OCI-LY3 (cell line): ENCODE data around the gene FRMPD2.
A peak's percentile ranks its signal among the peaks of the same experiment; 100 is the strongest.

Experiments
- H2AFZ ChIP-seq: fragments of 200-600, 300-600 bp; shearing (Covaris generic); 2 replicates; pipeline ENCODE4 v1.6.0; 2014; ENCODE audit warnings: antibody characterized with exemption, low read depth, low read length
- H3K27ac ChIP-seq: fragments of 200-600, 300-600 bp; sonication (generic); 2 replicates; pipeline ENCODE4 v1.5.1; 2014; ENCODE audit warnings: mild to moderate bottlenecking, low read length, moderate library complexity, mixed read lengths
- H3K27me3 ChIP-seq: fragments of 200-600, 300-600 bp; sonication (generic); 2 replicates; pipeline ENCODE4 v1.6.1; 2014; ENCODE audit warnings: low read depth, low read length, mixed read lengths
- H3K36me3 ChIP-seq: fragments of 200-600, 300-600 bp; sonication (generic); replicated peaks from 2 replicates; pipeline ENCODE3; 2014; ENCODE audit warnings: low read depth, low read length, mixed read lengths
- H3K4me1 ChIP-seq: fragments of 300-600, 200-600 bp; sonication (generic); 2 replicates; pipeline ENCODE4 v1.6.1; 2014; ENCODE audit warnings: low read length, mixed read lengths
- H3K4me2 ChIP-seq: fragments of 200-600, 300-600 bp; sonication (generic); 2 replicates; pipeline ENCODE4 v1.6.1; 2014; ENCODE audit warnings: low read length, mixed read lengths
- H3K4me3 ChIP-seq: fragments of 300-600, 200-600 bp; sonication (generic); 2 replicates; pipeline ENCODE4 v1.5.1; 2014; ENCODE audit warnings: antibody characterized with exemption, mild to moderate bottlenecking, low read length, moderate library complexity
- H3K79me2 ChIP-seq: fragments of 300-600, 200-600 bp; shearing (Covaris generic); 2 replicates; pipeline ENCODE4 v1.6.1; 2014; ENCODE audit warnings: mild to moderate bottlenecking, low read length, mixed read lengths
- H3K9ac ChIP-seq: fragments of 300-600, 200-600 bp; shearing (Covaris generic); 2 replicates; pipeline ENCODE4 v1.6.0; 2014; ENCODE audit warnings: mild to moderate bottlenecking, low read length, moderate library complexity
- H3K9me3 ChIP-seq: fragments of 200-600, 300-600 bp; shearing (Covaris generic); 2 replicates; pipeline ENCODE4 v1.6.1; 2014; ENCODE audit warnings: low read length, mixed read lengths; ENCODE audit not compliant: insufficient read depth
- H4K20me1 ChIP-seq: fragments of 200-600, 300-600 bp; sonication (generic); 2 replicates; pipeline ENCODE4 v1.6.1; 2016; ENCODE audit warnings: low read length, mixed read lengths; ENCODE audit not compliant: insufficient read depth
- EZH2phosphoT487 ChIP-seq: fragments of 200-600 bp; shearing (Covaris generic); IDR thresholded peaks from 2 replicates; pipeline ENCODE4 v1.6.1; 2018; ENCODE audit warnings: antibody characterized with exemption, mixed run types, low read depth
- TF ChIP-seq, protein P1 (sequence below): fragments of 200-600, 300-600 bp; sonication (generic); IDR thresholded peaks from 2 replicates; pipeline ENCODE4 v1.5.1; 2014; ENCODE audit warnings: antibody characterized with exemption, low read length, low read depth

The FRMPD2 gene

DNA sequence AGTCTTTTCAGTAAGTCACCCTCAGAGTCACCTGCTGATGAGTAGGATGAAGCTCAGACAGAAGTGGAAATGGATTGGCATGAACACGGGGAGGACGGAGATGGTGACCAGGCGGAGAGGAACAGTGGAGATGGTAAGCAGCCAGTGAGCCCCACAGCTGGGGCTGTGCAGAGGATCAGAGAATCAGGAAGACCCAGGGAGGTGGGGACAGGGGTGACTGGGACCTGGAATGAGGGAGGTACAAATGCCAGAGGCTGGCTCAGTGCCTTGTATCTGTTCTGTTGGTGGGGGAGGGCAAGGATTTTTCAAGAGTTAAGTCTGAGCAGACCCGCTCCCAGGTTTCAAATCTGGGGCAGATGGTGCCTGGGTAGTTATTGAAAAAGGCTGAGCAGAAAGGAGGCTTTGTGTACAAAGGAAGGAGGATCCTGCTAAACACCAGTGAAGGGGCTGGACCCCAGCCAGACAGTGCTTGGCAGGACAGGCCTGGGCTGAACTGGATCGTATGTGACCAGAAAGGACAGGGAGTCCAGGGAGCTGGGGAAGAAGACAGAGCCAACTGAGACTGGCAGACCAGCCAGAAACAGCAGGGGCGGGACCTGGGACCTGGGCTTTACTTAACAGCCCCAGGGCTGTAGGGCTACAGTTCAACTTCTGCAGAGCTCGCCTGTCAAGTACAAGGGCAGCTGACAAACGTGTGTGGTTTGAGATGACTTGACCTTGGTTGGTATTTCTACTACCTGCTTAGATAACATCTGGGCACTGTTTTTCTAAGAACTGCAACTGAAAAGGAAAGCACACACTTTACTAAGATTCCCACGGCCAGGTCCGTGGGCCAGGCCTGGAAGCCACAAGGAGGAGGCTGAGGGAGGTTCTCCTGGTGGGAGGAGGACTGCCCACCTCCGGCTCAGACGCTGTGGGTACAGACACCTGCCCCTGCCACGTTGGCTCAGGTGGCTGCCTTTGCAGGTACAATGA, 13.2 kb upstream of the FRMPD2 start:
- TF ChIP-seq, protein P1, sequence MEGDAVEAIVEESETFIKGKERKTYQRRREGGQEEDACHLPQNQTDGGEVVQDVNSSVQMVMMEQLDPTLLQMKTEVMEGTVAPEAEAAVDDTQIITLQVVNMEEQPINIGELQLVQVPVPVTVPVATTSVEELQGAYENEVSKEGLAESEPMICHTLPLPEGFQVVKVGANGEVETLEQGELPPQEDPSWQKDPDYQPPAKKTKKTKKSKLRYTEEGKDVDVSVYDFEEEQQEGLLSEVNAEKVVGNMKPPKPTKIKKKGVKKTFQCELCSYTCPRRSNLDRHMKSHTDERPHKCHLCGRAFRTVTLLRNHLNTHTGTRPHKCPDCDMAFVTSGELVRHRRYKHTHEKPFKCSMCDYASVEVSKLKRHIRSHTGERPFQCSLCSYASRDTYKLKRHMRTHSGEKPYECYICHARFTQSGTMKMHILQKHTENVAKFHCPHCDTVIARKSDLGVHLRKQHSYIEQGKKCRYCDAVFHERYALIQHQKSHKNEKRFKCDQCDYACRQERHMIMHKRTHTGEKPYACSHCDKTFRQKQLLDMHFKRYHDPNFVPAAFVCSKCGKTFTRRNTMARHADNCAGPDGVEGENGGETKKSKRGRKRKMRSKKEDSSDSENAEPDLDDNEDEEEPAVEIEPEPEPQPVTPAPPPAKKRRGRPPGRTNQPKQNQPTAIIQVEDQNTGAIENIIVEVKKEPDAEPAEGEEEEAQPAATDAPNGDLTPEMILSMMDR, result no peak
- no peak for TF ChIP-seq EZH2phosphoT487

GRCh38 chr10:48286356-48286755, 11.9 kb upstream of the FRMPD2 start:
- TF ChIP-seq, protein P1, result no peak
- no peak for TF ChIP-seq EZH2phosphoT487
- H3K4me3 ChIP-seq, result no peak overlapping the region
- H3K9me3 ChIP-seq, result peaks cover 14% of the 10 kb centered on the region; the same call in 1 of the 2 replicates
- no peak overlapping the region for H2AFZ ChIP-seq
- peaks cover 63% of the 10 kb centered on the region for H3K4me1 ChIP-seq
- H3K4me2 ChIP-seq, result no peak overlapping the region
- no peaks in the 10 kb centered on the region for H4K20me1 ChIP-seq
- no peak overlapping the region for H3K9ac ChIP-seq
- peaks cover 24% of the 10 kb centered on the region for H3K36me3 ChIP-seq
- H3K27ac ChIP-seq, result no peak overlapping the region
- H3K79me2 ChIP-seq, result no peaks in the 10 kb centered on the region
- H3K27me3 ChIP-seq, result no peaks in the 10 kb centered on the region

More for the DNA sequence above, 13.2 kb upstream of the FRMPD2 start:
- H3K79me2 ChIP-seq, result no peaks in the 10 kb centered on the region
- peaks cover 8% of the 10 kb centered on the region; the same call in 1 of the 2 replicates for H3K9me3 ChIP-seq
- no peaks in the 10 kb centered on the region for H3K27me3 ChIP-seq
- H3K4me1 ChIP-seq, result peaks cover 56% of the 10 kb centered on the region
- H3K9ac ChIP-seq, result 0 out of 2 replicates have a peak overlapping the region, but pooled peaks have one; percentile 11
- H3K4me2 ChIP-seq, result peak overlapping the region; percentile 15; the same call in 1 of the 2 replicates
- peaks cover 21% of the 10 kb centered on the region for H3K36me3 ChIP-seq
- no peaks in the 10 kb centered on the region for H4K20me1 ChIP-seq
- no peak overlapping the region for H3K27ac ChIP-seq
- no peak overlapping the region for H3K4me3 ChIP-seq
- H2AFZ ChIP-seq, result peak overlapping the region; percentile 76

DNA sequence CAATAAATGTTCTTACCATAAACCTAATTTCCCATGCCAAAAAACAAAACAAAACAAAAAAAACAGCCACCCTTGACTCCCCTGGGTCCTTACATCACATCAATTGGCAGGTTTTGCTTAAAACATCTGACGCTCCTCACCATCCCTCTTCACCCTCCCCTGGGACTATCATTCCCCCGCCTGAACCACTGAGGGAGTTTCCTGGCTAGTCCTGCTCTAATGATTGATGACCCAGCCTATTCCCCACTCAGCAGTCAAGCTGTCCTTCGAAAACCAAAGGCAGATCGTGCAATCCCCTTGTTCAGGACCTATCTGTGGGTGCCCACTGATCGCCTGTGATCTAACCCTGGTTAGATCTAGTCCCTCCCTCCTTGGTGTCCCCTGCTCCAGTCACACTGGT, 11.2 kb upstream of the FRMPD2 start:
- H3K79me2 ChIP-seq, result no peaks in the 10 kb centered on the region
- no peak overlapping the region for H3K9ac ChIP-seq
- H3K27me3 ChIP-seq, result no peaks in the 10 kb centered on the region
- H3K4me1 ChIP-seq, result peaks cover 60% of the 10 kb centered on the region
- no peaks in the 10 kb centered on the region for H4K20me1 ChIP-seq
- no peak overlapping the region for H3K4me3 ChIP-seq
- H3K36me3 ChIP-seq, result peaks cover 24% of the 10 kb centered on the region
- H3K9me3 ChIP-seq, result peaks cover 14% of the 10 kb centered on the region; the same call in 1 of the 2 replicates
- no peak for TF ChIP-seq EZH2phosphoT487
- TF ChIP-seq, protein P1, result no peak
- H2AFZ ChIP-seq, result no peak overlapping the region
- no peak overlapping the region for H3K4me2 ChIP-seq
- H3K27ac ChIP-seq, result no peak overlapping the region

DNA sequence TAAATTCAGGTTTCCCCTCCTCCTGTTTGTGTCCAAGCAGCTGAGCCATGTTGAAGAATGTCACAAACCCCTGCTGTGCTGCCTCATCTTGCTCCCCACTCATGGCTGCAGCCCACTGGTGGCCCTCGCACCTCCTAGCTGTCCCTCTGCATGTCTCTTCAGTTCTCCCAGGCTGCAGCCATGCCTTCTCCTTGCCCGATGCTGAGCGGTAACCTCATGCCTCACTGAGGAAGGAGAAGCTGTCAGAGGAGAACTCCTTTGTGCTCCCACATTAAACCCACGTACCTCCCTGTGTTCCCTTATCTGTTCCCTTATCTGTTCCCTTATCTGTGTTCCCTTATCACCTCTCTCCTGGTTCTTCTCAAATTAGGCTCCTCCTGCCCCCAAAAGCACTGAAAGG, 10.3 kb upstream of the FRMPD2 start:
- Histone ChIP-seq H2AFZ (no peak overlapping the region), H3K27me3 (no peaks in the 10 kb centered on the region), H3K4me2 (no peak overlapping the region), H3K9me3 (peaks cover 14% of the 10 kb centered on the region; the same call in 1 of the 2 replicates), H3K27ac (no peak overlapping the region), H3K36me3 (peaks cover 24% of the 10 kb centered on the region), H4K20me1 (no peaks in the 10 kb centered on the region), H3K4me3 (no peak overlapping the region), H3K4me1 (peaks cover 62% of the 10 kb centered on the region), H3K9ac (no peak overlapping the region), H3K79me2 (no peaks in the 10 kb centered on the region)
- TF ChIP-seq, protein P1, result no peak
- TF ChIP-seq EZH2phosphoT487, result no peak
